ENCODE results near the gene SHQ1. TPM values are rescaled to one million over a fixed set of nuclear protein-coding genes. Genes with fewer than 3 reads are reported as not detected.

Gene SHQ1
- total and polyA plus RNA-seq, 2 experiments from 2014 or later: 18.3 to 28.7 TPM

GRCh38 chr3:72844436-72844993 is 3.7 kb downstream of the SHQ1 start:
- no peak overlapping the region for H3K4me3 ChIP-seq
- no peaks in the 10 kb centered on the region for H3K9me2 ChIP-seq (ENCODE audit: insufficient read depth)
- peaks cover 9% of the 10 kb centered on the region; the same call in 2 of the 3 replicates for H3K9me3 Mint-ChIP-seq
- peaks cover 8% of the 10 kb centered on the region for H4K20me1 ChIP-seq (replicated peaks; ENCODE audit: insufficient read depth)
- H3K27ac Mint-ChIP-seq: no peak overlapping the region
- peaks cover 16% of the 10 kb centered on the region for H3K27me3 Mint-ChIP-seq (ENCODE audit: insufficient read depth, low read depth, poor library complexity)
- H3K4me2 ChIP-seq: no peak overlapping the region
- H3K4me3 Mint-ChIP-seq: no peak overlapping the region
- H3K4me1 Mint-ChIP-seq: peaks cover 18% of the 10 kb centered on the region
- DNase-seq (ENCODE audit: low spot score) (no peak), ATAC-seq (no peak)
- peaks cover 13% of the 10 kb centered on the region for H3K27me3 ChIP-seq (ENCODE audit: insufficient read depth)
- TF ChIP-seq REST (IDR thresholded peaks at IDR 0.05; ENCODE audit: unreplicated experiment): no peak
- no peak for TF ChIP-seq CTCF (conservative IDR thresholded peaks at IDR 0.05; ENCODE audit: low read depth in 2 of 2)
- TF ChIP-seq ZNF114 (CRISPR knock-in tag; IDR thresholded peaks at IDR 0.05): no peak
- no peak for TF ChIP-seq ZNF331 (CRISPR knock-in tag; IDR thresholded peaks at IDR 0.05; ENCODE audit: low read depth)
- no peak for TF ChIP-seq STAT1 (IDR thresholded peaks at IDR 0.05; ENCODE audit: unreplicated experiment)
- no peak for TF ChIP-seq CREB1 (CRISPR knock-in tag; IDR thresholded peaks at IDR 0.05; ENCODE audit: low read depth)
- no peak for TF ChIP-seq POLR2AphosphoS5 (IDR thresholded peaks at IDR 0.05; ENCODE audit: low read depth)
- TF ChIP-seq EZH2phosphoT487 (IDR thresholded peaks at IDR 0.05; ENCODE audit: unreplicated experiment): no peak
- no peak for TF ChIP-seq NANOG (IDR thresholded peaks at IDR 0.05; ENCODE audit: borderline replicate concordance)
- no peak for TF ChIP-seq EZH2 (IDR thresholded peaks at IDR 0.05; ENCODE audit: low read depth, unreplicated experiment)
- TF ChIP-seq ETS1 (IDR thresholded peaks at IDR 0.05): no peak
- TF ChIP-seq JUNB (IDR thresholded peaks at IDR 0.05; ENCODE audit: unreplicated experiment): no peak
- no peak for TF ChIP-seq ZNF462 (CRISPR knock-in tag; IDR thresholded peaks at IDR 0.05)
- H3K36me3 Mint-ChIP-seq (ENCODE audit: low read depth): peaks cover 30% of the 10 kb centered on the region
- no peaks in the 10 kb centered on the region for H3K36me3 ChIP-seq (ENCODE audit: insufficient read depth)
- H3F3A ChIP-seq (replicated peaks; ENCODE audit: low read depth): no peaks in the 10 kb centered on the region
- H3K27ac ChIP-seq (ENCODE audit: low read depth): no peak overlapping the region
- H3K79me2 ChIP-seq (replicated peaks; ENCODE audit: insufficient read depth): peaks cover 35% of the 10 kb centered on the region
- peaks cover 9% of the 10 kb centered on the region for H3K4me1 ChIP-seq (ENCODE audit: insufficient read depth)
- H2AFZ ChIP-seq: no peak overlapping the region
